ENCODE results near the gene PEPD.
A peak's percentile ranks its signal among the peaks of the same experiment; 100 is the strongest.

PEPD gene

DNA sequence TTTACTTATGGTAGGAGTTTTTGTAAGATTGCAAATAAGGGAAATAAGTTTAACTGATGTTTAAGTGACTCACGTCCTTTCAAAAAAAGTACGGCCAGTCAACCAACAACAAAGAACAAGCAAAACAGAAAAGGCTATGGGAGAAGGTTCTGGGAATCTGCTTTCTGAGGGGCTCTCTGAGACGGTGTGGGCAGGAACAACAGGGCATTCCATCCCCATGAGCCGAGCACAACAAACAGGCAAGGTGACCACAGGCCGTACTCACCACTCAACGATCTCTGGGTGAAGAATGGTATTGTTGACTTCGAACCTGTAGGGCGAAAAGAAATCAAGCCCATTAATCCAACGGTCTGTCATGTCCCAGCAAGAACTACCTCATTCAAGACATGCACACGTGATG is 43.8 kb downstream of the PEPD start:
- H3K27ac ChIP-seq = no peak overlapping the region
- TF ChIP-seq, protein P1, sequence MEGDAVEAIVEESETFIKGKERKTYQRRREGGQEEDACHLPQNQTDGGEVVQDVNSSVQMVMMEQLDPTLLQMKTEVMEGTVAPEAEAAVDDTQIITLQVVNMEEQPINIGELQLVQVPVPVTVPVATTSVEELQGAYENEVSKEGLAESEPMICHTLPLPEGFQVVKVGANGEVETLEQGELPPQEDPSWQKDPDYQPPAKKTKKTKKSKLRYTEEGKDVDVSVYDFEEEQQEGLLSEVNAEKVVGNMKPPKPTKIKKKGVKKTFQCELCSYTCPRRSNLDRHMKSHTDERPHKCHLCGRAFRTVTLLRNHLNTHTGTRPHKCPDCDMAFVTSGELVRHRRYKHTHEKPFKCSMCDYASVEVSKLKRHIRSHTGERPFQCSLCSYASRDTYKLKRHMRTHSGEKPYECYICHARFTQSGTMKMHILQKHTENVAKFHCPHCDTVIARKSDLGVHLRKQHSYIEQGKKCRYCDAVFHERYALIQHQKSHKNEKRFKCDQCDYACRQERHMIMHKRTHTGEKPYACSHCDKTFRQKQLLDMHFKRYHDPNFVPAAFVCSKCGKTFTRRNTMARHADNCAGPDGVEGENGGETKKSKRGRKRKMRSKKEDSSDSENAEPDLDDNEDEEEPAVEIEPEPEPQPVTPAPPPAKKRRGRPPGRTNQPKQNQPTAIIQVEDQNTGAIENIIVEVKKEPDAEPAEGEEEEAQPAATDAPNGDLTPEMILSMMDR (conservative IDR thresholded peaks at IDR 0.05) = no peak

DNA sequence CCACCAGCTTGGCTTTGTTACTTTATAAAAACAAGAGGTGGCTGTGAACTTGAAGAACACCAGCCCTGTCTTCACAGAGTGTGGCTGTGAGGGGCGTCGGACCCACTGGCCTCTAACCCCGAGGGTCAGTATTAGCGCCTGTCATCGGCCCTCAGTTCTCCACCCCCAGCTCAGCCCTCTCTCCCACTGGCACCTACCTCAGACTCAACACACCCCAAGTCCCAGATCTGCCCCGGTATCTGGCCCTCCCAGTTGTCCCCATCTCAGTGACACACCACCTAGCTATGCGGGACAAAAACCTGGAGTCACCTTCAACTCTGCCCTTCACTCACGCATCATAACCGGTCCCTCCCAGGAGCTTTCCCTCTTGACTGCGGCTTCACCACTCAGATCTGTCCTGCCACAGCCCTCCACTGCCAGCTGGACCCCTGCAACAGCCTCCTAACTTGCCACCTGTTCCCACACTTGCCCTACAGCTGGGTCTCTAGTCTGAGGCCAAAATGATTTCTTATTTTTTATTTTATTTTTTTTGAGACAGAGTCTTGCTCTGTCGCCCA is 45.4 kb downstream of the PEPD start:
- TF ChIP-seq, protein P1 (conservative IDR thresholded peaks at IDR 0.05) = no peak
- no peak overlapping the region for H3K27ac ChIP-seq

DNA sequence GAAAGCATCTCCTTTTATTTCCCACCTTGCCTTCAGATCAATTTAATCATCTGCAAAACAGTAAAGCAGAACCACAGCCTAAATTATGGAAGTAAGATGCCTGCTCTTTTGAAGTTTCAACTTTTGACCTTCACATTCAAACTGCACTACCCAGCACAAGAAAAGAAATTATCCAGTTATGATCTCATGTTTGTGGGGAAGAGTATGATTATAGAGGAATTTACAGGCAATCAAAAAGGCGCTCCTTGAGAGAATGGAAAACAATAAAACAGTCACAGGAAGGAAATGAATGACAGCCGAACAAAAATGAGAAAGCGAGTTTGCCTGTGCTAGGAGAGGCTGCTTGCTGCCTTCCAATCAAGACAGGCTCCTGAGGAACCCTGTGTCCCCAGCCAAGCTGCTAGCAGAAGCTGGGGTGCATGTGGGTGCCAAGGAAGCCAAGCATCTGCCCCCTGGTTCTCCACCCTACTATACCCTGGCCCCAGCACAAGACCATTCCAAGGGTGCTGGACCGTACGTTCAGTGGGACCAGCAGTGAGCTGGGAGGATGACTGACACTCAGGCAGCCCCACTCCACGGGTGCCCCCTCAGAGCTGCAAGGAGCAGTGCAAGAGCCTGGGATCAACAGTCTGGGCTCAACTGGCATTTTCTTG is 47.8 kb downstream of the PEPD start:
- TF ChIP-seq, protein P1 (conservative IDR thresholded peaks at IDR 0.05) = no peak
- H3K27ac ChIP-seq = peak overlapping the region; percentile 43

DNA sequence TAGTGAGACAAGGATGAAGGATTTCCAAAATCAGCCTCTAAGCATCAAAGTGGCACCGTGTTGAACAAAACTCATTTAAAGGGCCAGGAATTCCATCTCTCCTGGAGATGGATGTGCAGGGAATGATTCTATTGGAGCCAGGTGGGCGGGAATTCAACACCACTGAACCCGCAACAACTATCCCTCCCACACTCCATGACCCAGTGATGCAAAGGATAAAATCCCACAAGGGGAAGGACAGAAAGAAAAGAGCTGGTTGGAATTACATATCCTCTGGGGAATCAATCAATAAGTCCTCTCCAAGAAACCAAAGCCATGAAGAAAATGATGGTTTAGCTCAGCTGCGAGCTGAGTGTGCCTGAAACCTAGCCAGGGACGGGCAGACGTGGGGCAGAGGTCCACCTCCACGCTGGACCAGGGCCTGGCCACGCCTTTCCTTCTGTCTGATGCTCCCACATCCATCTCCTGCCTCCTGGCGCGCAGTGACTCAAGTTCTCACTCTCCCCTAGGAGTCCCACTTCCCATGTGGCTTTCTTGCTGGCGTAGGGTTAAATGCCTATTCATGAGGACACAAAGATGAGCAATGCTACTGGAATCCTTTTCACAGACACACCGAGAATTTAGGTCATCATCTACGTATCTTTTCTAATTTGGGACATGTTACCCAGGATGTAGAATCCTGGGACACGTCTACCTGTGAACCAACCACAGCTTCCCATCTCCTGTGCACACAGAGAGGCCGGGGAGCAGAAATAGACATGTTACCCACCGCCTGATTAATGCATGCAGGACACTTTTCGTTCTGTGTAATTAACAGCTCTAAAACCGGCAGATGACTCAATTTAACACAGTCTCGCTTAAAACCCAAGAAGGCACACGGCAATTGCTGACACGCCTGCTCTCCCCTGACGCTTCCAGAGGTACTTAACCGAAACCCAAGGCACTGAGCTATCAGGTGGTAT is 48.6 kb downstream of the PEPD start:
- H3K27ac ChIP-seq = peak overlapping the region; percentile 43
- TF ChIP-seq, protein P1 (conservative IDR thresholded peaks at IDR 0.05) = no peak

DNA sequence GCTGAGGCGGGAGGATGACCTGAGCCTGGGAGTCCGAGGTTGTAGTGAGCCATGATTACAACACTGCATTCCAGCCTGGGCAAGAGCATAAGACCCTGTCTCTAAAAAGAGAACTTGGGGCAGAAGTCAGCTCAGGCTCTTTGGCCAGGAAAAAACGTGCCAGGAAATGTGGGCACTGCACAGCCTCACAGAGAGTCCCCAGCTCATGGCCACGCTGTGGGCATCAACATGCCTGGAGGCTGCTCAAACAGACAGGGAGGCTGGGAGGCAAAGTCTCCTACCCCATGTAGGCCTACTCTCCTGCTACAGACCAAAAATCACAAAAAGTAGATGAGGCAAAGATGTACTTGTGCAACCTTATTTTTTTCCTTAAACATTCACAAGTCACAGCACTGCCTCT is 49.4 kb downstream of the PEPD start:
- no peak overlapping the region for H3K27ac ChIP-seq
- TF ChIP-seq, protein P1 (conservative IDR thresholded peaks at IDR 0.05) = no peak

DNA sequence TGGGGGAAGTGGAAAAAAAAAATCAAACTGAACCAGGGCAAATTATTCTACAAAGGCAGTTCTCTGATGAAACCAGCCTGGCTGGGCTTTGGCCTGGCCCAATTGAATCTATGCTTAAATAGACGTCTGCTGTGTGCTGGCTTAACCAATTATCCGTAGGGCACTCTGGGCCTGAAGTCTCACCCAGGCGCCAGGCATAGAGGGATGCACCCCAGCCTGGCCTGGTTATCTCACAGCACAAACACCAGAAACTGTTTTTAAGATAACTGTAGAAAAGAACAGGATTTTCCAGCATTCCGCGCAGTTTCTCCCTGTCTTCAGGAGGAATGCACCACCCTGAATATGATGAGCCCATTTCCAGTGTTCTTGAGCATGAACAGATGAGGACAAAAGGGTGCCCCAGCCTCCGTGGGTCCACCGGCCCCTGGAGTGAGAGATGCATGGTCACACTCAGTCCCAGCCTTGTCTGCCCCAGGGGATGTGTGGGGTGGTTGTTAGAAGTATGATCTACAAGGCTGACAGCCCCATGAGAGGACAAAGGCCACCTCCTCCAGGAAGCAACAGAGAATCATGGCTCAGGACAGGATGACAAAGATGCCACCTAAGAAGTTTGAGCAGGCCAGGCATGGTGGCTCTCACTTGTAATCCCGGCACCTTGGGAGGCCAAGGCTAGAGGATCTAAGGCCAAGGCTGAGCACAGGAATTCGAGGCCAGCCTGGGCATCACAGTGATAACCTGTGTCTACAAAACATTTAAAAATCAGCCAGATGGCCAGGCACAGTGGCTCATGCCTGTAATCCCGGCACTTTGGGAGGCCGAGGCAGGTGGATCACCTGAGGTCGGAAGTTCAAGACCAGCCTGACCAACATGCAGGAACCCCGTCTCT is 50.2 kb downstream of the PEPD start:
- TF ChIP-seq, protein P1 (conservative IDR thresholded peaks at IDR 0.05) = no peak
- H3K27ac ChIP-seq = no peak overlapping the region
